Stimulated activated CD4-positive, alpha-beta T cell treated with anti-CD3 and anti-CD28 coated beads, TNF-alpha, amount 100 ng/mL, for 48 hours (primary cell): ENCODE data around the gene KCNIP2.

Source experiments
- DNase-seq, 3 donors: peaks; one replicate each; pipeline ENCODE4 v3.0.0-alpha.2; 2020; ENCODE audit warnings: low read depth in 3 of 3

The KCNIP2 gene

DNA sequence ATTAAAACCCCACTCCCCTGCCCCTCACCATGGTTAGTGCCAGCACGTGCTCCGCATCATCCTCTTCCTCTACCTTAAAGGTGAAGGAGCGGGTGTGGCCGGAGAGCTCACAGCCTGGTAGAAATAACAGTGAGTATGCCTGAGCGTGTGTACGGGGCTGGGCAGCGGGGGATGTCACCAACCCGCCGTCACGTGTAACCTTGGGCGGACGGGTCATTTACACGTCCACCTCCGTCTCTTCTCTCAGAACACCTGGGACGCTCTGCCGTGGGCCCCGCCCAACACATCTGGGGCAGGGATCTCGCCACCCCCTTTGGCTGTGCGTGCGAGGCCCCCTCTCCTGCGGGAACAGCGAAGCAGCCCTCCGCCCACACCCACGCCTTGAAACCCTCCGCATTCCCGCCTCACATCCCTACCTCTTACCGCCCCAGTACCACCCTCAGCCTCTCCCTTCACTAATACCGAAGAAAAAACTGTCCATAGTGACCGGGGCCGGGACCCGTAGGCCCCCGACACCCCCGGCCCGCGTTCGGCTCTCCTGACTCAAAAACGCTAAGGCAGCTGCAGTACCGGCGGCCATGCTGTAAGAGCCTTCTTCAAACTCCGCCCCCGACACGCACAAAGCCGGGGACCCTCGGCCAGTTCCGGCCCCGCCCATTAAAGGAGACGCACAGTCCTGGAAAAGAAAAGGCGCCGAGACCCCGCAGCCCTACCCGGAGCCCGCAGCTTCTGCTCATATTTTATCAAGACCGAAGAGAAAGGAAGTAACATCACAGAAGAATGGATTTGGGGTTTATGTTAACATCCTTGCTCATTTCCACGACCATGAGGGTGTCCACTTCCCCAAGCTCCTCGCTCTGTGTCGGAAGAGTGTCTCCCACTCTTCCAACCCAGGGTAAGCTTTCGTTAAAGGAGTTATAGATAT is 60.5 kb downstream of the KCNIP2 start, which contains the start of gene NPM3:
Gene NPM3, minus strand, starts transcription at position 636 of the 925 bp plus-strand sequence. Its CDS starts 56 bp downstream, at position 580.
- peak; percentile 76 to 90 (median 77) for DNase-seq

DNA sequence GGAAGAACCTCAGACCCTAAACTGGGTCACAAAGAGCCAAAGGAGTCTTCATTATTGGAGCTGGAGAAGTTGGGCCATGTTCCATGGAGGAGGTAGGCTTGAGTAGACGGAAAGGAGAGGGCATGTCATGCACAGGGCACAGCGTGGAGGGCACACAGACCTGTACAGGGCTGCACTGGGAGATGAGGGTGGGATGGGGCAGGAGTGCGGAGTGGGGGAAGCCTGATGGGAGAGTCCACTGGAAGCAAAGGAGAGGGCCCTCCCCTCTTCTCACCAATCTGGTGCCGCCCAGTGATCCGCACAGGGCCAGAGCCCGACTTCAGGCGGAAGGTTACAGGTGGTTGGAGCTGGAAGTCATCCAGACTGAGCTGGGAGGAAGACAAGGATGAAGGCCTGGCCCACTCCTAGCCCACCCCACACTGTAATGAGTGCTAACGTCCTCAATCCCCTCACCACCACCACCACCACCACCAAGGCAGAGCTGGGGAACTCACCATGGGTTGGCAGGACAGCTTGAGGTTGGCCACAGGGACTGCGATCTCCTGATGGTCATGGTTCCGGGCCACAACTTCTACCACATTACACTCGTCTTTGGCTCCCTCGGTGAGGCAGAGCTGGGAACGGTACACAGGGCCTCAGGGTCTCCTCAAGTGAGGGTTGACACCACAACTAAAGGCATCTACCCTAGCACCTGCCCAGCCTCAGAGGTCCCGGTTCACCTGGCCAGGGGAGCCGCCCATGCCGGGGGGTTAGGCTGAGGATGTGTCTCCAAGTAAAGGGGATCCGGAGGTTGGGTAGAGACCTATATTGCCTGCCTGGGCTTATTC is 61.4 kb downstream of the KCNIP2 start:
- no peak for DNase-seq

DNA sequence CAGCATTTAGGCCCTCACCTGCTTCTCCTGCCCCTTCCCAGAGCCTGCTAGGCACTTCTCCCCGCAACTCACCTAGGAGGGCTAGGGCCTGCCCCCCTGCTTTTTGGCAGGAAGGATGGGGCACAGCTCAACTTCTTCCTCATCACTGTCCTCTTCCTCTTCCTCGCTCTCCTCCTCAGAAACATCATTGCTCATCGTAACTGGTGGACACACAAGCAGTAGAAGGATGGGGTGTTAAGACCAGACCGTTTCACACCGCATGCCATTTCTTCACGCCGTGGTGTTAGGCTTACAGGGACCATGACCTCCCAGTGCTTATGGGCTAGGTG is 62.0 kb downstream of the KCNIP2 start:
- DNase-seq, result no peak

DNA sequence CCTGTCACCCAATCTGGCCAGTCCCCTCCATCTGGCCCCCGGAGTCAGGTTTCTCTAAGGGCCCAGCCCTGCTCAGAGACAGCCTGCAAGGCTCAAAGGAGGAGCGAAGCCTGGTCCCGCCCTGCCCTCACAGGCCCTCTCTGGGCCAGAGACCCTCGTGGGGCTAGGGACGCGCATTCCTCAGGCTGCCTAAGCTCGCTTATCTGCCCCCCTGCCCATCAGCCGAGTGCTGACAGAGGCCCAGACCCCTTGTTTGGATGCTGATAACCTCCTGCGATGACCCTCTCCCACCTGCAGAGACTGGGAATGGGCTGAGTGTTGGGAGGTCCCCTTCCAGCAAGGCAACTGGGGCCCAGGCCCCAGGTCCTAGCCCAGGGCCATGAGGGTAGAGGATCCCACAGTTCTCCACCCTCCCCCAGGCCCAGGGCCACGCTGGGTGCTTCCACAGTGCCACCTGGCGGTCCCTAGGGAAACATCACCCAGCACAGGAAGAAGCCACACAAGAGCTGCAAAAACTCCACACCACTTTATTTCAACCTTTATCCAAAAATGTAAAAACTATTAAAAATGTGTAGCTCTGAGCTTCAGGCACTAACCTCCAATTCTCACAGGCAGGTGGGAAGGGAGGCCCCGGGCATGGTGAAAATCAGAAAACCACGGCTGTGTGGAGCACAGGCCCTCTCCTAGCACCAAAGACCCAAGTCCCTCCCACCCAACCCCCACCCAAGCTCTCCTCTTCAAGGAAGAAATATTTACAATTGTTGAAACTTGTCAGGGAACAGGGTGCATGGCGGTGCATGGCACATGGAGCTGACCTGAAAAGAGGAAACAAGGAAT is 62.6 kb downstream of the KCNIP2 start:
- DNase-seq, result peak; percentile 53 to 68 (median 58)

DNA sequence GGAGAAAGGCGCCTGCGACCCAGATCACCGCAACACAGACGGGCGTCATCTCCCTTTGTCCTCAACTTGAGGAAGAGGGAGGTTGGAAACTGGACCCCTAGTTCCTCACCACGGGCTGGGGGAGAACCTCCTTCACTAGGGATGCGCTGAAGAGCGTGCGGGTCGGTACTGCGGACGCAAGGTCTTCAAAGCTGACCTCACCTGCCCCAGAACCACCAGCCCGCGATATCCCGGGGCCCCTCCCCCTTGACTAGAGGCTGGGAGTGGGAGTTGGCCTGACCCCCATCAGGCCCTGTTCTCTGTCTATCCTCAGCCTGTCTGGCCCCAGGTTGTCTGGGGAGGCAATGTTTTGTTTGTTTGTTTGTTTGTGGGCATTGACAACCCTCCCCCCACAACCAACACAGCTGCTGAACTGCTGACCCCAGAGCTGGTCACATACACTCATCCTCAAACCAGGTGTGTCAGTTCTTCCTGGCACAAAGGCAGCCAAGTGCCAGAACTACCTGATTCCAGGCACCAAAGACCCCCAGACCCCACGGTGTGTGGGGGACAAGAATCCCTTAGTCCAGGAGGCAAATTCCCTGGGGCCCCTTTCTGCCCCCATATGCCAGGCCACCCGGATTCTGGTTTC is 63.3 kb downstream of the KCNIP2 start:
- DNase-seq, result no peak

DNA sequence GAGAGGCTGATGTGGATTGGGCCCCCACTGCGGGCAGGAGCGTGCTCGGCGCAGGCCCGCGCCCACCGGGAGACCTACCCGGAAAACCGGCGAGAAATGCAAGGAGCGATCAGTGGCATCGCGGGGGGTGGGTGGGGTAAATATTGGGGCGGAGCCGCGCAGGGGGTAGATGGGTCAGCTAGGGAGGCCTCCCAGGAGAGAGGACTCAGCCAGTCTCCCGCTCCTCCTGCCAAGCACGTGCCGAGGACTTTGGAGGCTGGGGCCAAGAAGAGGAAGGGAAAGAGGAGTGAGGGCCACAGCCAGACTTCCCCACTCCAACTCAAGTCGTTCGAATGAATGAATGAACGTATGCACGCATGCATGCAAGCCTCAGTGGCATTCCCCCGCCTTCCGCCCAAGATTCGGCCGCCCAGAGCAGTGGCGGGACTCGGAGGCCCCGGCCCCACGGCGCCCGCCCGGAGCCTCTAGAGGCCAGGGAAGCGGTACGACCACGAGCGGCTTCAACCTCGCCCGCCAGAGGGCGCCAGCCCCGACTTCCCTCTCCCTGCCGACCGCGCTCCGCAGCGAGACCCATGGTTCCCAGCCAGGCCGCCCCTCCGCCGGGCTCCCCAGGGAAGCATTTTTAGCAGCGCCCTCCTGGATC is 63.9 kb downstream of the KCNIP2 start:
- DNase-seq, result peak; percentile 67 to 82 (median 81)

DNA sequence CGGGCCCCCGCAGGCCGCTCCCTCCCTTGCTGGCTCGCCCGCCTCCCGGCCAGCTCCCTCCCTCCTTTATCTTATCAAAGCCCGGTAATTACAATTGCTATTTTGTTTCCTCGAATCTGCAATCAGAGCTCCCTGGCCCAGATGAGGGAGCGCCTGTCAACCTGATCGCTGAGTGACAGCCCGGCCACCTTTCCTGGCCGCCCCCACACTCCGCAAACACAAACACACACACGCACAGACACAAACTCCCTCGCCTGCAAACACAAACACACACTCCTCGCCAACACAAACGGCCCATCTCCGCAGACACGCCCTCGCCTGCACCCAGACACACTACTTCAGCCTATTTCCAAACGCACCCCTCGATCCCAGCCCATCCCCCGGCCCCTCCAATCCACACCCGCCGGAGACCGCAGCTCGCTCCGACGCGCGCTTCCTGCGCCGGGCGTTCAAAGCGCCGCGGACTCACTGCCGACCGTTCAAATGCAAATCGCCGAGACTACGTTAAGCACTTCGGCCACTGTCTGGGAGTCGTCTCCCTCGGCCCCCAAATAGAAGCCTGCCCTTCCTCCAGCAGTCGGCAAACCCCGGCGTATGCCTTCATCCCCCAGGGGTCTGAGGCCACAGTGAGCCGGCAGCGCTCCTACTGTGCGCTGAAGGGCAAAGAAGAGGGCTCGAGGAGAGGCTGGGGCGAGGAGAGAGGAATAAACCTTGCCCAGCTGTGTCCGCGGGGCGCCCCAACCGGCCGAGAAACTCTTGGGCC is 64.6 kb downstream of the KCNIP2 start:
- no peak for DNase-seq

DNA sequence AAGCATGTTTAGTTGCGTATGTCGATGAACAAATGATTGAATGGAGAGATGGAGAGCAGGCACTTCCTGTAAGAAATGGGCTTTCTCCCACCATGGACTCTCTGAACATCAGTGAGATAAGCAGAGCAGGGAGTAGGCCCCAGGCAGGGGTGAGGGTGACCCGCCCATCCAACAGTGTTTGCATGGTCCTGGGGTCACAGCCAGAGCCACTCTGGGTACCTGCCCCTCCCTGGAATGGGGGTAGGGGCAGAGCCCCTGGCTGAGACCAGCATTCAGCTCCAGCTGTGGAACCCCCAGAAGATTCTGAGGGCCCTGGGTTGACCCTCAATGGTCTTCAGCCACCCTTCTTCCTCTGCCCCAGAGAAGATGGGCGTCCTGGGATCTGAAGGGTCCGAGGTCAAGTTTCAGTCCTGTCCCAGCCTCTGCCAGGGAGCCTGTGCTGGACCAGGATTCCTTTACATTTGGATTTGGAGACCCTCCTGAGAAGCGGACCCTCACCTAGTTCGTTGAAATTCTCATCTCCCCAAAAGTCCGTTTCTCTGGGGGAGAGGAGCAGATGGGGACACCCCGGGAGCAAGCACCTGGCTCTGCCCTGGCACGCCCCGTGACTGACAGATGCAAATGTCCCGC is 65.3 kb downstream of the KCNIP2 start:
- no peak for DNase-seq

DNA sequence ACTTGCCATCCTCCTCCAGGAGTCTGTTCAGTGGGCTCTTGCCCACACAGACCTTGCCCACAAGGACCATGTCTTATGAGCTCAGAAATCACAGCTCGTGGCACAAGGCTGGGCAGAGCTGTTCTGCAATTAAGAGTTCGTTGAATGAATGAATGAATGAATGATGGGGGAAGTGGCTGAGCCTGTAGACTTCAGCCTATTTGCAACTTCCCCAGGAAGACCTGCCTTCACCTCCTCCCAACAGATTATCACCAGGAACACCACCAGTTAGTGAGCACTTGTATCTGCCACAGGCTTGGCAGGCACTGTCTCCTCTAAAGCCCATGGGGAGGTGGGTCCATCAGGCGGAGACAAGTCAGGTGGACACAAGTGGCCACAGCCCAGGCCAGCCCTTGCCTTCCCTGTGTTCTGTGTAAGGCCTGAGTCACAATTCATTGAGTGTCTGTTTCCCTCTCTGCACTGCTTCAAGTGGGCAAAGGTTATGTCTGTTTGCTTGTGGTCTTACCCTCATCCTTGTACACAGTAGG is 65.9 kb downstream of the KCNIP2 start:
- DNase-seq, result no peak

DNA sequence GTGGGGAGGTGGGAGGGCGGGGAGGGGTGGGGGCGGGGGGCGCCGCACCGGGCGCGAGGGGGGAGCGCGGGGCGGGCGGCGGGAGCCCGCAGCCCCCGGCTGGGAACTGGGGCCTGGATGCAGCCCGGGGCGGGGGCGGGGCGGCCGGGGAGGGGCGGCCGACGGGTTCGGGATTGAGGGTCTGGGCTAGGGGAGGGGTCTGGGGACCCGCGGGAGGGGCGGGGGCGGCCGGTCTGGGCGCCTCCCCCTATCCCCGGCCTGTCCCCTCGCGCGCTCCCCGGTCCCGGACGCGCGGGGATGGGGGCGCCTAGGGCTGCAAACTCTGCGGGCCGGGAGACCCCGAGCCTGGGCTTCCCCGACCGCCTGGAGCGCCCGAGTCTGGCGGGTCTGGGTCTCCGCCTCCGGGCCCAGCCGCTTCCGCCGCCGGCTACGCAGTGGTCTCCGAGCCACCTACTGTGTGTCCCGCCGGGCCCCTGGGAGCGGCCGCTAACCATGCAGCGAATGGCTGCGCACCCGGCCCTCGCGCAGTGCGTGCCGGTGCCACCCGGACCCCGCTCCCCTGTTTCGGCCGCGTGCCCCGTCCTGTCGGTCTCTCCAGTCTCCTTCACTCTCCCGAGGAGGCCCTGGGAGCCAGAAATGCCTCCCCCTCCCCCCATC is 67.3 kb downstream of the KCNIP2 start:
- DNase-seq, result no peak
